HG02588 (cell line): ENCODE data around the gene DYNC2LI1.
"Not testable (repeated sequence)": the region's sequence is repeated elsewhere in the genome, so short reads cannot be mapped to it uniquely, and the experiment has no call there.

Source experiments
- ATAC-seq: cut with Tn5 transposase; IDR thresholded peaks from one replicate; pipeline ENCODE4 v1.9.1; 2021; ENCODE audit warnings: mild to moderate bottlenecking, moderate library complexity; ENCODE audit not compliant: unreplicated experiment

DYNC2LI1 gene

GRCh38 chr2:43773876-43774613, at the start of gene DYNC2LI1:
DYNC2LI1 (plus strand) TSS chr2:43774039; CDS start chr2:43774139, 100 bp downstream.
- ATAC-seq: peak; percentile 99

GRCh38 chr2:43724728-43725526, 48.9 kb upstream of the DYNC2LI1 start:
- no peak for ATAC-seq

GRCh38 chr2:43725711-43726246, 48.1 kb upstream of the DYNC2LI1 start:
- no peak for ATAC-seq

GRCh38 chr2:43726961-43727633, 46.7 kb upstream of the DYNC2LI1 start:
- not testable (repeated sequence) for ATAC-seq

- ATAC-seq: no peak
Observed at GRCh38 chr2:43727634-43728014, 46.2 kb upstream of the DYNC2LI1 start.

- no peak for ATAC-seq
Observed at GRCh38 chr2:43729491-43730174, 44.2 kb upstream of the DYNC2LI1 start.

GRCh38 chr2:43731211-43731610, 42.6 kb upstream of the DYNC2LI1 start:
- no peak for ATAC-seq

- ATAC-seq: no peak
Observed at GRCh38 chr2:43736637-43737036, 37.2 kb upstream of the DYNC2LI1 start.

GRCh38 chr2:43737097-43737854, 36.6 kb upstream of the DYNC2LI1 start:
- no peak for ATAC-seq

- ATAC-seq: no peak
Observed at GRCh38 chr2:43737855-43738254, 36.0 kb upstream of the DYNC2LI1 start.

GRCh38 chr2:43738257-43738656, 35.6 kb upstream of the DYNC2LI1 start:
- ATAC-seq: no peak

GRCh38 chr2:43743706-43744105, 30.1 kb upstream of the DYNC2LI1 start:
- no peak for ATAC-seq

- no peak for ATAC-seq
Observed at GRCh38 chr2:43745457-43745856, 28.4 kb upstream of the DYNC2LI1 start.

GRCh38 chr2:43748333-43748732, 25.5 kb upstream of the DYNC2LI1 start:
- no peak for ATAC-seq

- ATAC-seq: no peak
Observed at GRCh38 chr2:43749583-43749982, 24.3 kb upstream of the DYNC2LI1 start.

GRCh38 chr2:43751476-43751990, 22.3 kb upstream of the DYNC2LI1 start:
- ATAC-seq: no peak

- no peak for ATAC-seq
Observed at GRCh38 chr2:43752302-43752701, 21.5 kb upstream of the DYNC2LI1 start.

- no peak for ATAC-seq
Observed at GRCh38 chr2:43754180-43754579, 19.7 kb upstream of the DYNC2LI1 start.

GRCh38 chr2:43758739-43759138, 15.1 kb upstream of the DYNC2LI1 start:
- no peak for ATAC-seq

- ATAC-seq: no peak
Observed at GRCh38 chr2:43759195-43759594, 14.6 kb upstream of the DYNC2LI1 start.
